GM10266 (cell line): ENCODE data around the gene EDC4.
"Not testable (repeated sequence)": the region's sequence is repeated elsewhere in the genome, so short reads cannot be mapped to it uniquely, and the experiment has no call there.

ENCODE experiments used
- DNase-seq: peaks from one replicate; pipeline ENCODE4 v3.0.0; 2012; ENCODE audit errors: extremely low spot score
- TF ChIP-seq, protein P1 (sequence below): IDR thresholded peaks from 2 replicates; pipeline ENCODE4 v1.5.1; 2012; ENCODE audit warnings: mild to moderate bottlenecking, low read depth; ENCODE audit not compliant: control insufficient read depth, insufficient read depth; ENCODE audit errors: missing control alignments

Gene EDC4

DNA sequence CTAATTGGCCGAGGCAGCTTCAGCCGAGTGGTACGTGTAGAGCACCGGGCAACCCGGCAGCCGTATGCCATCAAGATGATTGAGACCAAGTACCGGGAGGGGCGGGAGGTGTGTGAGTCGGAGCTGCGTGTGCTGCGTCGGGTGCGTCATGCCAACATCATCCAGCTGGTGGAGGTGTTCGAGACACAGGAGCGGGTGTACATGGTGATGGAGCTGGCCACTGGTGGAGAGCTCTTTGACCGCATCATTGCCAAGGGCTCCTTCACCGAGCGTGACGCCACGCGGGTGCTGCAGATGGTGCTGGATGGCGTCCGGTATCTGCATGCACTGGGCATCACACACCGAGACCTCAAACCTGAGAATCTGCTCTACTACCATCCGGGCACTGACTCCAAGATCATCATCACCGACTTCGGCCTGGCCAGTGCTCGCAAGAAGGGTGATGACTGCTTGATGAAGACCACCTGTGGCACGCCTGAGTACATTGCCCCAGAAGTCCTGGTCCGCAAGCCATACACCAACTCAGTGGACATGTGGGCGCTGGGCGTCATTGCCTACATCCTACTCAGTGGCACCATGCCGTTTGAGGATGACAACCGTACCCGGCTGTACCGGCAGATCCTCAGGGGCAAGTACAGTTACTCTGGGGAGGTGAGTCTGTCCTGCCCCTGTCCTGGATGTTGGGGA lies 36.3 kb downstream of the EDC4 start:
- no peak for DNase-seq
- TF ChIP-seq, protein P1, sequence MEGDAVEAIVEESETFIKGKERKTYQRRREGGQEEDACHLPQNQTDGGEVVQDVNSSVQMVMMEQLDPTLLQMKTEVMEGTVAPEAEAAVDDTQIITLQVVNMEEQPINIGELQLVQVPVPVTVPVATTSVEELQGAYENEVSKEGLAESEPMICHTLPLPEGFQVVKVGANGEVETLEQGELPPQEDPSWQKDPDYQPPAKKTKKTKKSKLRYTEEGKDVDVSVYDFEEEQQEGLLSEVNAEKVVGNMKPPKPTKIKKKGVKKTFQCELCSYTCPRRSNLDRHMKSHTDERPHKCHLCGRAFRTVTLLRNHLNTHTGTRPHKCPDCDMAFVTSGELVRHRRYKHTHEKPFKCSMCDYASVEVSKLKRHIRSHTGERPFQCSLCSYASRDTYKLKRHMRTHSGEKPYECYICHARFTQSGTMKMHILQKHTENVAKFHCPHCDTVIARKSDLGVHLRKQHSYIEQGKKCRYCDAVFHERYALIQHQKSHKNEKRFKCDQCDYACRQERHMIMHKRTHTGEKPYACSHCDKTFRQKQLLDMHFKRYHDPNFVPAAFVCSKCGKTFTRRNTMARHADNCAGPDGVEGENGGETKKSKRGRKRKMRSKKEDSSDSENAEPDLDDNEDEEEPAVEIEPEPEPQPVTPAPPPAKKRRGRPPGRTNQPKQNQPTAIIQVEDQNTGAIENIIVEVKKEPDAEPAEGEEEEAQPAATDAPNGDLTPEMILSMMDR, result no peak

DNA sequence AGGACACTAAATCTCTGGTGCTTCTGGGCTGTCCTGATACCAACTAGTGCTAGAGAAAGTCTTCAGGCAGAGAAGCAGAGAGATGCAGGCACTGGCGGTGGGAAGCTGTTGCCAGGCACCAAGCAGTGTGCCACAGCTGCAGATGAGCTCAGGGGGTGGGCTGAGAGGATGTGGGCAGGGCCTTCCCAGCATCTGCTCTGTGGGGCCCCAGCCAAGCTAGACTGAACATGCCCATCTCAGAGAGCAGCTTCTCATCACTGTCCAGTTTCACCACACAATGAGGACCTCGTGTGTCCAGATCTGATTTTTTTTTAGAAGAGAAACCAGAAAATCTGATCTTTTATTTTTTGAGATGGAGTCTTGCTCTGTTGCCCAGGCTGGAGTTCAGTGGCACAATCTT lies 37.3 kb downstream of the EDC4 start:
- no peak for DNase-seq
- TF ChIP-seq, protein P1, result no peak

DNA sequence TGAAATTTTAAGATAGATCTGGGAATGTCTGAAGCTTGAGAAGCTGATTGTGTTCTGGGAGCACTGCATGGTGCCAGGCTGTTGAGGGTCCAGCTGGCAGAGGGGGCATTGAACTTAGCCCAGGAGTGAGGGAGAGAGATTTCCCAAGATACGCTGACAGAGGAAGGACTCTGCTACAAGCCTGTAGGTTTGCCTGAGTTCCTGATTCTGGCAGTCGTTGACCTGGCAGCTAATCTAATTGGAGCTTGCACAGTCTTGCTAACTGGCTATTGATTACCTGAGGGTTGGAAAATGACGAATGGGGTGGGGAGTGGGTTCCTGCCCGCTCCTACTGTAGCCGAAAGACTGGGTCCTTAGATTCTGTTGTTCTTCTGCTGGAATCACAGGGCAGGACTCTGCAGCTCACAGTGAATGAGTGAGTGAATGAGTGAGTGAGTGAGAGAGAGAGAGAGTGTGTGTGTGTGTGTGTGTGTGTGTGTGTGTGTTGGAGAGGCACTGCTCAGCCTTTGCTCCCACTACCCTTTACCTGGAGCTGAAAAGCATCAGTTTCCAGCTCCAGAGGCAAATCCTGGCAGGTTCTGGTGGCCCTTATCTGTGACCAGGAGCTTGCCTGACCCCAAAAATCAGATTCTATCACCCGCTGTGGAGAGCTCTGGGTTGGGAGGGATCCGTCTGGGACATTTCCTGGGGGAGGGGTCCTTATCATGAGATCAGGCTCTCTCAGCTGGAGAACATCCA lies 42.1 kb downstream of the EDC4 start:
- TF ChIP-seq, protein P1, result no peak
- DNase-seq, result no peak

DNA sequence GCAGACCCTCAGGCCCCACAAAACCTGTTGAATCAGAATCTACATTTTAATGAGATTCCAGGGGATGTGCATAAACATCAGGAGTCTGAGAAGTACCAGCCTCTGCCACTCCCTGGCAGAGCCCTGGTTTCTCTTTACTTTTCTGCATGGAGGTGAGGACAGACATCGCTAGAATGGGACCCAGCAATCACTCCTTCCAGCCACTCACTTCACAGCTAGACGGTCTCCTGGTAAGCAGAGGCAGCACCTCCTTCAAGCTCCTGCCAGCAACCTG lies 42.6 kb downstream of the EDC4 start:
- not testable (repeated sequence) for DNase-seq

DNA sequence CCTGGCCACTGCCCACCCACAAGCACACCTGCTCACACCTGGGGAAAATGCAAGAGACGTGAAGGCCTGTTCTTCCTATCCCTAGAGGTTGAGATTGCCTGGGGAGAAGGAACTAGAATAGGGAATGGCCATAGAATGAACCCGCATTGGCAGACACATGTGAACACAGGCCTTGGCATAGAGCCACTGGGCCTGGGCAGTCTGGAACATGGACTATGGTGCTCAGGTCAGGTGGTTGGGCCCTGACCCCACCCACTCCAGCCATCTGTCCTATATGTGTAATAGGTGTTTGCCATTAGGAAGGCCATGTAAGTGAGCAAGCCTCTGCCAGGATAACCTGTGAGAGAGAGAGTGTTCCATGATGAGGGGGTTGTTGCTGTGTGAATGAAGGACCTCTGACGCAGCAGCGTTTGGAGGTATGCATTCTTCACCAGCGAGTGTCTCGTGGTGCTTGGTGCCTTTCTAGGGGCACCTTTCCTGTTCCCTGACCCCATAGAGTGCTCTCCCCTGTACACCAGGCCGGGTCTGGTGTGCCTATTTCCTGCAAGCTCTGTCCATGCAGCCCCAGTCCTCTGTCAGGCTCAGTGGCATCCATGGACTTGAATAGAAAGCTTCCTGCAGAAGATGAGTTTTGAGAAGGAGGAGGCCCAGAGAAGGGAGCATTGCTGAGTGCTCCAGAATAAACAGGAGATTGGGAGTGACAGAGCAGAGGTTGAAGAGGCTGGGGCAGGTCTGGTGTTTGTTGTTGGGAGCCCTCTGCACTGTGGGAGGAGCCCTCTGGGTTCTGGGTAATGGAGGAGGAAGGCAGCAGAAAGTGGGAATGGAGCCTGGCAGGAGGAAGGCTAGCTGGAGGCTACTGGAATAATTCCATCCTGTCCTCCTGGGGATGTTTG lies 43.2 kb downstream of the EDC4 start:
- TF ChIP-seq, protein P1, result no peak
- no peak for DNase-seq

DNA sequence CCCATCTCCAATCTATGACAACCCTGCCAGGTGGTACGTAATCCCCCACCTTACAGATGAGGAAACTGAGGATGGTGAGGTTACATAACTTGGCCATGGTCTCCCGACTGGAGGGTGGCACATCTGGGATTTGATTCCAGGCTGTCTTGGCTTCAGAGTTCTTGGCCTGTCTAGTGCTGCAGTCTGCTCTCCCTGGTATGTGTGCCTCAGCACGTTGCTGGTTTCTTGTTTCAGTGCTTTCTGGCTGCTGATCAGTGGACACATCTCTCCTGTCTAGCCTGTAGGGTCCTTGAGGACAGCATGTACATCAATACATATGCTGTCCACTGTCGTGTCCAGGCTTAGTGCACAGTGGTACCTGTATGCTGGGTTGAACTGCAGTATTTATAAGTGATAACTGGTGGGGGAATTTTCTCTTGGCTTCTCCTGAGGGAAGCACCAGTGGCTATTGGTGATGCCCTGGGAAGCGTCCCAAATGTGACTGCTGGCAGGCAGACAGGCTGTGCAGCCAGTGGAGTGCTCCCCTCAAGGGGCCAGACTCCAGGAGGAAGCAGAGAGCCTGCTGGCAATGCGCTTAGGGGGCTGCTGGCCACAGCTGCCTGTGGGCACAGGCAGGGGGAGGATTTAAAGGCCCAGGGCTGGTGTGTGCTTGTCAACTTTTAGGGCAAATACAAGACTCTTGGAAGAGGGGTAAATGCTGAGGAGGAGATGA lies 44.4 kb downstream of the EDC4 start:
- DNase-seq, result no peak
- TF ChIP-seq, protein P1, result no peak

DNA sequence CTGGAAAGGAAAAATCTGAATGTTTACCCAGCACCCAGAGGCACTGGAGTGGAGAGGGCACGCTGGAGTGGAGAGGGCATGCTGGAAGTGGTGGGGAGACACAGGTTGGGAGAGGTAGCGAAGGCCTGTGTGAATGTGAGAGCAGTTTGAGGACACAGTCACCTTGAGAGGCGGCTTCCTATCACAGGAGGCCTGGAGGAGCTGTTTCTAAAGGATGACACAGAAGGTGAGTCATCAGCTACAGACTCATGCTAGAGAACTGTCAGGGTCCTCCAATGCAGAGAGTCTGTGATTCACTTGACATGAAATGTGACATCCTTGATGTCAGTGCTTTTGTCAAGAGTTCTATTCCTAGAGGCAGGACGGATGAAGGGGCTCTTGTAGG lies 45.0 kb downstream of the EDC4 start:
- TF ChIP-seq, protein P1, result no peak
- no peak for DNase-seq
